ENCODE measurements around the gene RBM23.
A peak's percentile ranks its signal among the peaks of the same experiment; 100 is the strongest.
"Not testable (repeated sequence)": the region's sequence is repeated elsewhere in the genome, so short reads cannot be mapped to it uniquely, and the experiment has no call there.

The RBM23 gene

GRCh38 chr14:22919601-22919921 lies 612 bp upstream of the RBM23 start:
- no peak for DNase-seq (ENCODE audit: low read depth in 3 of 3)

DNA sequence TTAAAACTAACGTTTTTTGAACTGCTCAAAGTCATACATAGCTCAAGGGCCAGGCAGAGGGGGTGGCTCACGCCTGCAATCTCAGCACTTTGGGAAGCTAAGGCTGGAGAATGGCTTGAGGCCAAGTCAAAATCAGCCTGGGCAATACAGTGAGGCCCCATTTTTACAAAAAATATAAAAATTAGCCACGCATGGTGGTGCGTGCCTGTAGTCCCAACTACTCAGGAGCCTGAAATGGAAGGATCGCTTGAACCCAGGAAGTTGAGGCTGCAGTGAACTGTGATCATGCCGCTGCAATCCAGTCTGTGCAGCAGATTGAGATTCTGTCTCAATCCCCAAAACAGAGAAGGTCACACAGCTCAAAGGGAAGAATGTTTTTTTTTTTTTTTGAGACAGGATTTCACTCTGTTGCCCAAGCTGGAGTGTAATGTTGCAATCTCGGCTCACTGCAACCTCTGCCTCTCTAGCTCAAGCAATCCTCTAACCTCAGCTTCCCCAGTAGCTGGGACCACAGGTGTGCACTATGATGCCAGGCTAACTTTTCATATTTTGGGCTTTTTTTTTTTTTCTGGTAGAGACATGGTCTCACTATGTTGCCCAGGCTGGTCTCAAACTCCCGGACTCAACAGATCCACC lies 2.9 kb downstream of the RBM23 start:
- DNase-seq (ENCODE audit: low read depth in 3 of 3): no peak

DNA sequence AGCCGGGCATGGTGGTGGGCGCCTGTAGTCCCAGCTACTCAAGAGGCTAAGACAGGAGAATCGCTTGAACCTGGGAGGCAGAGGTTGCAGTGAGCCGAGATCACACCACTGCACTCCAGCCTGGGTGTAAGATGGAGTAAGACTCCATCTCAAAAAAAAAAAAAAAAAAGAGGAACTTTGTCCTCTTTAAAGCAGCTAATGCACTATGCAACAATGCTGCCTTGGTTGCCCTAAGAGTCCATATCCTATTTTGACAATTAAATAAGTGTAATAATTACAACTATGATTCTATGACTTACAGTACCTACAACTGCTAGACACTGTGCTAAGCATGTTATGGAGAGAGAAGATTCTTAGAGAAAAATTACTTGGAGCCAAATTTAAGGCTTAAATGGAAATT lies 4.1 kb downstream of the RBM23 start:
- DNase-seq (ENCODE audit: low read depth in 3 of 3): not testable (repeated sequence)

- no peak for DNase-seq (ENCODE audit: low read depth in 3 of 3)
Observed at GRCh38 chr14:22910916-22911315, 8.0 kb downstream of the RBM23 start.

- DNase-seq (ENCODE audit: low read depth in 3 of 3): no peak
Observed at GRCh38 chr14:22908601-22909000, 10.3 kb downstream of the RBM23 start.

GRCh38 chr14:22907429-22907828 lies 11.5 kb downstream of the RBM23 start:
- no peak for DNase-seq (ENCODE audit: low read depth in 3 of 3)

DNA sequence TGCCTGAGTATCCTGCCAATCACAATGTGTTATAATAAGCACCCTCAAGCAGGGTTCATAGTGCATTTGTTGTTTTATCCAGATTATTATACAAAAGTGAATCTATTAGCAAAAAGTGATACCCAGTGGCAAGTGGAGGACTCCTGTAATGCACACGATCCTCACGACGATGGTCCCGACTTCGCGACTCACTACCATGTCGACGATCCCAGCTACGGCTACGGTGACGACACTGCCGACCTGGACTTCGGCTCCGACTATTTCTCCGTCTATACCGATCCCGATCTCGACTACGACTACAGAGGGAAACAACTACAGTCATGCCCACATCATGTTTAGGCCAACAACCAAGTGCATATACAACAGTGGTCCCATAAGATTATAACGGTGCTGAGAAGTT lies 12.9 kb downstream of the RBM23 start:
- DNase-seq (ENCODE audit: low read depth in 3 of 3): no peak

- no peak for DNase-seq (ENCODE audit: low read depth in 3 of 3)
Observed at GRCh38 chr14:22905627-22906026, 13.3 kb downstream of the RBM23 start.

GRCh38 chr14:22903742-22904087 lies 15.2 kb downstream of the RBM23 start:
- no peak for DNase-seq (ENCODE audit: low read depth in 3 of 3)

DNA sequence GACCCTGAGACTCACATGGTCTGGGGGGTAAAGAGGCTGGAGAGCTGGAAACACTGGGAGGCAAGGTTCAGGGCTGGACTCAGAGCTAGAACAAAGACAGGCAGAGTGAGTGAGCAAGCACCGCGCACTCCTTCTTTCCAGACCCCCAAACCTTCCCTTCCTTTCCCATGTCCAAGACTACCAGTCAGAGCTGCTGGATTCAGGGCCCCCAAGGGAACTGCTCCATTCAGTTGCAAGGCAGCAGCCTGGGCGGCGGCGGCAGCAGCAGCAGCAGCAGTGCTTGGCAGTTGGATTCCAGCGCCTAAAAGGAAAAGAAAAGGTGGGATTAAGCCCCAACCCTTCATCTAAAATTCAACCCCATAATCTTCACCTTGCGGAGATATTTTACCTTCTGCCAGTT lies 17.1 kb downstream of the RBM23 start:
- DNase-seq (ENCODE audit: low read depth in 3 of 3): no peak

- DNase-seq (ENCODE audit: low read depth in 3 of 3): peak in 1 of 3 donors; percentile 43
Observed at GRCh38 chr14:22900081-22900799, 18.7 kb downstream of the RBM23 start.

GRCh38 chr14:22898302-22899090 lies 20.5 kb downstream of the RBM23 start:
- no peak for DNase-seq (ENCODE audit: low read depth in 3 of 3)

- DNase-seq (ENCODE audit: low read depth in 3 of 3): no peak
Observed at GRCh38 chr14:22897357-22897756, 21.6 kb downstream of the RBM23 start.

DNA sequence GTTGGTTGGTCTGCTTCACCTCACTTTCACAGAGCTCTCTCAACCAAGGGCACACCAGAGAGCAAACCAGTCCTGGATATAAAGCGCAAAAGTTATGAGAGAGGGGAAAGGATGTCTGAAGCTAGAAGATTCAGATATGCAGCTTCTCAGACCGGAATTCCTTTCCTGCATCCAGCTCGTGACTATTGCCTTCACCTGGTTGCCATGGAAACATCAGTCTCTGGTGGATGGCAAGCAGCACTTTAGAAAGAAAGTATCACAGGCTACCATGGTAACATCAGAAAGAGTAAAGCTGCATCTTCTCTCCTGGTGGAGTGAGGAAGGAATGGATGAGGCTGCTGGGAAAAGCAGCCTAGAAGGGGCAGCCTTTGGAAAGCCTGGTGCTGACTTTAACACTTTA lies 22.2 kb downstream of the RBM23 start:
- no peak for DNase-seq (ENCODE audit: low read depth in 3 of 3)

- no peak for DNase-seq (ENCODE audit: low read depth in 3 of 3)
Observed at GRCh38 chr14:22896356-22896755, 22.6 kb downstream of the RBM23 start.

GRCh38 chr14:22895402-22895801 lies 23.5 kb downstream of the RBM23 start:
- no peak for DNase-seq (ENCODE audit: low read depth in 3 of 3)

DNA sequence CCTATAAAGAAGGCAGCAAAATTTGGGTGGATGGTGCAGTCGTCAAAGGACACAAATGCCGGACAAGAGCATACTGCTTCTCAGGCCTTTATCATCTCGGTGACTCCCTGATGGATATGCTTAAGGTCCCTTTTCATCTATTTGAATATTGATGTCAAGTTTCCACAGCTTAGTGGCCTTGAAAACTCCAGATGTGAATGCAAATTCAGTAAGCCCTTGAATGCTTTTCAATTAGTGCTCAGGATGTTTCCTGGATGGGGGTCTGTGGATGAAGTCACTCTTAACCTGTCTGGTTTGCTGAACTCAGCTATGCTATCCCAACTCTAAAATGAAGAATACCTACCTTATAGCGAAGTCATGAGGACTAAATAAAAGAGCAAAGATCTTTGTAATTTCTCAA lies 25.2 kb downstream of the RBM23 start:
- DNase-seq (ENCODE audit: low read depth in 3 of 3): no peak

DNA sequence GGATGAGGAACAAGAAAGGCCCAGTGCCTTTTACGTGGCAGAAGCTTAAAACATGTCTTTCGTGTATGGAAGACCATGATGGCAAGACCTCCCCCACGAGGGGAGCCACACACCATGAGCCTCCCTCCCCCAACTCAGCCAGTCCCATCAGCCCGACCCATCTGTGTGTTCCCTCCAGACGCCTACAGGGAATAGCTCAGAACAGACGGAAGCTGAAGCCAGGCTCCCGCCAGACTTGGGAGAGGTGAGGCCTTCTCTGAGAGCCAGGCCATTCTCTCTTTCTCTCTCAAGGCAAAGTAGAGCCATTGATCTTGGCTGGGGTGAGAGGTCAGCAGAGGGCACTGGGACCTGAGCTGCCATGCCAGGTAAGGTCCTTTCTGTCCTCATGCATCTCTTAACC lies 26.5 kb downstream of the RBM23 start:
- no peak for DNase-seq (ENCODE audit: low read depth in 3 of 3)

DNA sequence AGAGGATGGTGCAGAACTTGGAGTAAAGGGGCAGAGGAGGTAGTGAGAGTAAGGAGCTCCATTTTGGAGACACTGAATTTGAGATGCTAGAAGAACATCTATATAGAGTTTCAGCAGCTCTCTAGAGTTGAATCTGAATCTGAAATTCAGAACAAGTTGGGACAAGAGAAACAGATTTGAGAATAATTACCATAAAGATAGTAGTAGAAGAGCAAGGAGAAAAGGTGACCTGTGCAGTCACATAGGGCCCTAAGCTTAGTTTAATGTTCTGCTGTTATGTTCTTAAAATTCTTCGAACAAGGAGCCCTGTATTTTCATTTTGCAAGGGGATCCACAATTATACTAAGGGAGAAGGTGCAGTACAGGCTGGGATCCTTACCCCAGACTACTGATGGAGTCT lies 28.5 kb downstream of the RBM23 start:
- DNase-seq (ENCODE audit: low read depth in 3 of 3): no peak

DNA sequence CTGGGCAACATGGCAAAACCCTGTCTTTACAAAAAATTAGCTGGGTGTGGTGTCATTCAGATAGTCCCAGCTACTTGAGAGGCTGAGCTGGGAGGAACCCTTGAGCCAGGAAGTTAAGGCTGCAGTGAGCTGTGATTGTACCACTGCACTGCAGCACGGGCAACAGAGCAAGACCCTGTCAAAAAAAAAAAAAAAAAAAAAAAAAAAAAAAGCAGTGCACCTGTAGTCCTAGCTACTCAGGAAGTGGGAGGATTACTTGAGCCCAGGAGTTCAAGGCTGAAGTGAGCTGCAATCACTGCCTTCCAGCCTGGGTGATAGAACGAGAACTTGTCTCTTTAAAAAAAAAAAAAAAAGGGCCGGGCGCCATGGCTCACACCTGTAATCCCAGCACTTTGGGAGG lies 30.3 kb downstream of the RBM23 start:
- DNase-seq (ENCODE audit: low read depth in 3 of 3): no peak

GRCh38 chr14:22887990-22888378 lies 31.0 kb downstream of the RBM23 start:
- DNase-seq (ENCODE audit: low read depth in 3 of 3): peak in 1 of 3 donors; percentile 55

DNA sequence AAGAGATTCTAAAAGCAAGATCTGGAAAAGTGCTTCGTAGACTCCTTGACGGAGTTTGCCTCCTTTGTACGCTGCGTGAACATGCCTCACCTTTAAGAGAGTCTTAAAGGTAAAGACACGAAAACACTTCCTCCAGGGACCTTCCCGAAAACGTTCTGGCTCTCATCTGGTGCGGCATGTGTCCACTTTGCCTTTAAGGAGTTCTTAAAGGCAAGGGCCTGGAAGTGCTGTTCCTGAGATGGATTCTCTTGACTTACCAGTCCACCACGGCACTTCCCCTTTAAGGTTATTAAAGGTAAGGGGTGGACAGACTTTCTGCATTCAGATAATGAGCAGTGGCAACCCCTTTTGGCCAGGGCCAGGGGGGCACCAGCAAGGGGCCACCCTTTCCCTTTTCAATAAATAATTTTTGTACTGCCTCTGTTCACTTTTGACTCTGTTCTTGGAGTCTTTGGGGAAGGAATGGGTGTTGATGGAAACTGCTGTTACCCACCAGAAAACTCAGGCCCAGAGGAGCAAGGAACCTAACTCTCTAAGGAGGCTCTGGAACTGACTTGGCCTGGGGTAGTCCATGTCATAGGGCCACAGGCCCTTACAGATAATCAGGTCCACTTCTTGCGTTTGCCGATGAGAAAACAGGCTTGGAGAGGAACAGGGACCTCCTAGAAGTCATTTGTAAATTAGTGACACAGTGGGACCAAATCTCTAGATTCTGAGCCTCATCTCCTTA lies 31.5 kb downstream of the RBM23 start:
- no peak for DNase-seq (ENCODE audit: low read depth in 3 of 3)

Measured in stimulated activated CD4-positive, alpha-beta T cell treated with anti-CD3 and anti-CD28 coated beads, TNF-alpha, amount 100 ng/mL, for 48 hours (primary cell).